GM12864 (cell line): Measurements from ENCODE around the gene GPX8.
A peak's percentile ranks its signal among the peaks of the same experiment; 100 is the strongest.

Source experiments
- DNase-seq: peaks from one replicate; pipeline ENCODE4 v3.0.0-alpha.2; 2011; ENCODE audit warnings: low read depth
- H3K4me3 ChIP-seq: 2 replicates; pipeline ENCODE4 v1.5.1; 2011; ENCODE audit warnings: mild to moderate bottlenecking, low read depth, low read length, control low read depth
- TF ChIP-seq, protein P1 (sequence below): IDR thresholded peaks from 2 replicates; pipeline ENCODE4 v1.5.1; 2011; ENCODE audit warnings: low read depth, mild to moderate bottlenecking, moderate library complexity, low read length, control low read depth, inconsistent platforms; ENCODE audit errors: missing control alignments

The GPX8 gene

GRCh38 chr5:55187370-55187769 lies 27.4 kb downstream of the GPX8 start:
- no peak for DNase-seq
- H3K4me3 ChIP-seq = no peak overlapping the region
- TF ChIP-seq, protein P1, sequence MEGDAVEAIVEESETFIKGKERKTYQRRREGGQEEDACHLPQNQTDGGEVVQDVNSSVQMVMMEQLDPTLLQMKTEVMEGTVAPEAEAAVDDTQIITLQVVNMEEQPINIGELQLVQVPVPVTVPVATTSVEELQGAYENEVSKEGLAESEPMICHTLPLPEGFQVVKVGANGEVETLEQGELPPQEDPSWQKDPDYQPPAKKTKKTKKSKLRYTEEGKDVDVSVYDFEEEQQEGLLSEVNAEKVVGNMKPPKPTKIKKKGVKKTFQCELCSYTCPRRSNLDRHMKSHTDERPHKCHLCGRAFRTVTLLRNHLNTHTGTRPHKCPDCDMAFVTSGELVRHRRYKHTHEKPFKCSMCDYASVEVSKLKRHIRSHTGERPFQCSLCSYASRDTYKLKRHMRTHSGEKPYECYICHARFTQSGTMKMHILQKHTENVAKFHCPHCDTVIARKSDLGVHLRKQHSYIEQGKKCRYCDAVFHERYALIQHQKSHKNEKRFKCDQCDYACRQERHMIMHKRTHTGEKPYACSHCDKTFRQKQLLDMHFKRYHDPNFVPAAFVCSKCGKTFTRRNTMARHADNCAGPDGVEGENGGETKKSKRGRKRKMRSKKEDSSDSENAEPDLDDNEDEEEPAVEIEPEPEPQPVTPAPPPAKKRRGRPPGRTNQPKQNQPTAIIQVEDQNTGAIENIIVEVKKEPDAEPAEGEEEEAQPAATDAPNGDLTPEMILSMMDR = peak; percentile 15

DNA sequence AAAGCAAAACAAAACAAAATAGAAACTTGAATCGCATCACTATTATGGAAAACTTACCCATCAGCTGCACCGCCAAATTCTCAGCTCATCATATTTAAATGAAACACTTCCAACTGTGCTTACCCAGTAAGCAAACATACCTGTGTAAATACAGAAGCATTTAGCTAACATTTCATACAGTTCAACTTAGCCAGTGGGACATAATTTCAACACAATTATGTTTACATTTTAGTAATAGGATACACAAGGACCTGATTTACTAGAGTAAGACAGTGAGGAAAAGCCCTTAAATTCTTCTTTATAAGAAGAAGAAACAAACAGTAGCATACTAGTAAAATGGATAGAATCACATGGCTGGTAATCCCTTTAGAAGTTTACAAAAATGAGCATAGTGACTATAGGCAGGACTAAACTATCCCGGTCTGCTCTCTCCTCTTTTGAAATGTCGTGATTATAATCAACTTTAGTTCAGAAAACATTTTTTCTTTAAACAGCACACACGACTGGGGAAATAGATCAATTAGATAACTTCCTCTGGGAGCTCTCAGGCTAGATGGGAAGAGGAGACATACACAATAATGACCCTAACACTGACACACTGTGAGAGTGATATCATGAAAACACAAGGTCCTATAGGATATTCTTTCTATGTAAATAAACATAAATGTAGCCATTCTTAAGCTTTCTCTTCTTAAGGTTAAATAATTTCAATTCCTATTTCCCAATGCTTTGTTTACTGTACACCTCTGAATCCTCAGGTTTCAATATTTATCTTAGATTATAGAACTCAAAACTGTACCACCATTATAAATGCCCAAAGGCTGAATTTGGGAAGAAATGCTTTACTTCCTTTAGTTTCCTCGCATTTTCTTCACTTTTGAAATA lies 28.9 kb downstream of the GPX8 start:
- no peak for DNase-seq
- H3K4me3 ChIP-seq = no peak overlapping the region

GRCh38 chr5:55191165-55191564 lies 31.2 kb downstream of the GPX8 start:
- H3K4me3 ChIP-seq = no peak overlapping the region
- TF ChIP-seq, protein P1 = no peak
- no peak for DNase-seq

More for the DNA sequence above, 28.9 kb downstream of the GPX8 start:
- TF ChIP-seq, protein P1 = no peak

- TF ChIP-seq, protein P1 = no peak
- no peak for DNase-seq
- no peak overlapping the region for H3K4me3 ChIP-seq
Measured at GRCh38 chr5:55205001-55205400, 45.0 kb downstream of the GPX8 start.

DNA sequence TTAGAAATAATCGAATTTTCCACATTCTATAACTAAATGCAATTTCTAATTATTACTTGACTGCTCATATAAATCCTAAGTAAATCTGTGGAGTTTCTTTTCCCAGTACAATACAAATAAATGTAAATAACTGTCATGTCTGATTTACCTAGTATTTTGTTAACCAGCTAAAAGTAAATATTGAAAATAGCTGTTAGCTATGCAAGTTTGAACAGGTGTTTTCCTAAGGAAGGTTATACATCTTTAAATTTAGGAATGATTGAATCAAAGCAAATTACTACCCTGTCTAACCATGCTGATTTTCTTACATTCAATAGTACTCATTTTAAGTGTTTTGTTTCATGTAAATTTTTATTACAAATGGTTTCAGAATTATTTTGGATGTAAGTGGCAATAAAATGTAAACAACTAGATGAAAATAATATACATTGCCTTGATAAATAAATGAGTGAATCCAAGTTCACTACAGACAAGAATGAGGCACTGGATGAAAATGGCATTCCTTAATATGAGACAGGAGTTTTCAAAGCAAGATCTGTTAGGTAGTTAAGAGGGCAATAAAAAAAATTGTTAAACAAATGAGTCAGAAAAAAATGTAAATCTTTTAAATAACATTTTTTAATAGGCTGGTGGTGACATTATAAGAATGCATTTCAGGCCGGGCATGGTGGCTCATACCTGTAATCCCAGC lies 51.4 kb downstream of the GPX8 start:
- no peak for DNase-seq
- TF ChIP-seq, protein P1 = no peak
- no peak overlapping the region for H3K4me3 ChIP-seq
